ENCODE results near the gene RBM14.

- TF ChIP-seq SUZ12 (IDR thresholded peaks at IDR 0.05) (no peak), L3MBTL2 (conservative IDR thresholded peaks at IDR 0.05) (no peak), FOXM1 (IDR thresholded peaks at IDR 0.05; ENCODE audit: borderline replicate concordance) (no peak)
Observed at GRCh38 chr11:66674964-66675602, 58.7 kb downstream of the RBM14 start.
